SK-N-MC (cell line): ENCODE measurements around the gene MYO16.

Source experiments
- EZH2 ChIP-seq: fragments of 200-600 bp; sonication (generic); IDR thresholded peaks from one replicate; pipeline ENCODE4 v1.6.1; 2017; ENCODE audit warnings: antibody characterized with exemption
- POLR2AphosphoS5 ChIP-seq: IDR thresholded peaks from 2 replicates; pipeline ENCODE4 v1.6.1; 2012; ENCODE audit warnings: mild to moderate bottlenecking, low read depth, low read length, borderline replicate concordance

- TF ChIP-seq POLR2AphosphoS5 (no peak), EZH2 (no peak)
These were observed 461.4 kb downstream of the MYO16 start for GRCh38 chr13:109090796-109091195.
